Dedifferentiated amniotic fluid mesenchymal stem cell (primary cell): ENCODE measurements around the gene KCNIP4.
A peak's percentile ranks its signal among the peaks of the same experiment; 100 is the strongest.

ENCODE experiments used
- DNase-seq: peaks from one replicate; pipeline ENCODE4 v3.0.0-alpha.2; 2016; ENCODE audit errors: extremely low spot score

Gene KCNIP4

GRCh38 chr4:21577056-21577455, 371.5 kb downstream of the KCNIP4 start:
- no peak for DNase-seq

DNA sequence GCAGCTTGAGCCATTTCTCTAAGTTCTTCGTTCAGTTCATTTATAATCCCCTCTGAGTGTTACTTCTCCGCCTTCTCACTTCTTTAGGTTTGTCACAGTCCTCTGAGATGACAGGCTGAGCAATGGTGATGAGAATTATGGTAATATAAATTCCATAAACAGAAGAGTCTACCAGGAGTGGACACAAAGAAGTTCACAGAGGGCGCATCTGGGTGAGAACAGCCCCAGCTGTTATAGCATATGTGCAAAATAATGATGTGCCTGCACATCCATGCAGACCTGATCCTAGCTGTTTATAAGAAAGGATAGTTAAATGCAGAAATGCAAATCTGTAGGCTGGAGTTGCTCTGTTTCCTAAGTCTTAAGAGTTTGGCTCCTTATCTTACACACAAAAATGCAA, 377.5 kb downstream of the KCNIP4 start:
- no peak for DNase-seq

- DNase-seq: no peak
Observed at GRCh38 chr4:21569638-21570037, 378.9 kb downstream of the KCNIP4 start.

DNA sequence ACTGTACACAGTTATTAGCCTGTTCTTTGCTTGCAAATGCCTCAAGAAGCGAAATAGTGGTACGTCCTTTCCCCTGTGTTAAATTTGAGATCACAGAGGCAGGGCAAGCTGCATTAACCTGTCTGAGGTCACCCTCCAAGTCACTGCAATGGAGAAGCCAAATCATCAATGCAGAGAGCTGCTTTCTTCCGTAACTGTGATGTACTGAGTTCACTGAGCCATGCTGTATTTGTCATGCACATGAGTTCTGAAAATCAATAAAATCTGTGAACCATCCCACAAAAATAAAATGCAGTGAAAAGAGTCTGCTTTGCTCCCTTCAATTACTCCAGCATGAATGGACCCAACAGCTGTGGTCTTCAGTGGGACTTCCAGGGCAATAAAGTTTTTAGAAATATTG, 393.5 kb downstream of the KCNIP4 start:
- DNase-seq: no peak

DNA sequence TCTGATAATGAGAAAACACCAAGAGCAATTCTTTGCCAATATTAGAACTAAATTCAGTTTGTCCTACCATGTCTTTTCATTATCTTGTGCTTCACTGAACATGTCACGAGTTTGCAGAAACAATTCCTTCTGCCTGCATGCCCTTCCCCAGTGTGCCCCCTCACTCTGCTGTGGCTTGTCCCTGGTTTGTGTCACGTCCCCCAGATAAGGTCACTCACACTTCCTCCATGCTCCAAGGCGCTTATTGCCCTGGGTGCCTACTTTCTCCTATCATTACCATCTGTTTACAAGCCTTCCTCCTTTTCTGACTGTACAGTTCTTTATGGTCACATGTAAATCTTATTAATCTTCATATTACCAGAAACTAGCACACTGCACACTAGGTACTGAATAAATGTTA, 394.1 kb downstream of the KCNIP4 start:
- no peak for DNase-seq

- no peak for DNase-seq
Observed at GRCh38 chr4:21554066-21554465, 394.5 kb downstream of the KCNIP4 start.

- no peak for DNase-seq
Observed at GRCh38 chr4:21552455-21552854, 396.1 kb downstream of the KCNIP4 start.

GRCh38 chr4:21544955-21545354, 403.6 kb downstream of the KCNIP4 start:
- no peak for DNase-seq

GRCh38 chr4:21544415-21544814, 404.2 kb downstream of the KCNIP4 start:
- DNase-seq: no peak

- no peak for DNase-seq
Observed at GRCh38 chr4:21543514-21543913, 405.1 kb downstream of the KCNIP4 start.

GRCh38 chr4:21535898-21536297, 412.7 kb downstream of the KCNIP4 start:
- no peak for DNase-seq

DNA sequence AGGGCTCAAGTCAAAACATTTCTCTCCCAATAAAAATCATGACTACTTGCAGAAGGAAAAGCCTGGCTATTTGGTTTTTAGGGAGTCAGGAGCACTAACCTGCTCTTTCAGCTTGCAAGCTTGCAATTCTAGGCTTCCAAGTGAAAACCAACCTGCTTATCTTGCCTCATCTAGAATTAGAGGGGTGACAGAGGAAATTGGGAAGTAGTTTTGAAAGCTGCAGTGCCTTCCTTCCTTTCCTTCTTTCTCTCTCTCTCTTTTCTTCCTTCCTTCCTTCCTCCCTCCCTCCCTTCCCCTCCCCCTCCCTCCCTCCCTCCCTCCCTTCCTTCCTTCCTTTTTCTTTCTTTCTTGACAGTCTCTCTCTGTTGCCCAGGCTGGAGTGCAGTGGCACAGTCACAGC, 417.5 kb downstream of the KCNIP4 start:
- no peak for DNase-seq

- DNase-seq: no peak
Observed at GRCh38 chr4:21529214-21529613, 419.4 kb downstream of the KCNIP4 start.

DNA sequence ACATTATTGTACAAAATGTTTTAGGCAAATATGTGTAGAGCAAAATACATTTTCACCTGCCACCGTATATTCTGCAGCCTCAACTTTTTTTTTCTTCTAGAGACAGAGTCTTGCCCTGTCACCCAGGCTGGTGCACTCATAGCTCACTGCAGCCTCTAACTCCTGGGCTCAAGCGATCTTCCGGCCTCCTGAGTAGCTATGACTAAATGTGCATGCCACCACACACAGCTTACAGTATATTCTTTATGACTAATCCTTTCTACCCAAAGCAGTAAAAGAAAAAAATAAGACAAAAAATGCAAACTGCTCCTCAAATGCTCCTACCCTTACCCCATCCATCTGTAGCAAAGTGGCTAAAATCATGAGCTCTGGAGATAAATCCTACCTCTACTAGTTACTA, 426.3 kb downstream of the KCNIP4 start:
- DNase-seq: no peak

GRCh38 chr4:21517126-21517859, 431.3 kb downstream of the KCNIP4 start:
- no peak for DNase-seq

DNA sequence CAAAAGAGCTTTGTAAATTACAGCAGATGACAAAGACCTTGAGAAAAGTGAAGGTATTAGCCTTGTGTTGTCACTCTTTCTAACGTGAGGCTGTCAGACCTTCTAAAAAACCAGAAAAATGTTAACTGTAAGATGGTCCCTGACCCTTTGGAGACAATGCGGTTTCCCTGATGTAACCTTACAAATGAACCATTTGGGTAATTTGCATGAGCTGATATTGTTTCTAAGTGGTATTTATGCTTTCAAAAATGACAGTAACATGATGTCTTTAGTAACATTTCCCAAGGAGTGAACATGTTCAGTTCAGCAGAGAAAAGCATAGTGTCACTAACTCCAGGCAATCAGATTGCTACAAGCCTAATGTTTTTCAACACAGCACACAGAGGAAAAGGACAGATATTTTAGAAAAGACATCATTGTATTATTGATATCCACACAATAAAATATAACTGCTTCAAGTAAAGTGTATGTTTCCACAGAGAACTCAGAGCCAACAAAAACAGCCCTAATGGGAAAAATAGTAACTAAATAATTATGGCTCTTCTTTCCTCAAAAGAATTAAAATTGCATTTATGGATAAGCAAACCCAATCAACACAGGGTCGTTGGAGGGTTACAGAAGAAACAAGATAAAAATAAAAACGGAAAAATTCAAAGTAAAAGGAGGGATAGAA, 434.4 kb downstream of the KCNIP4 start:
- no peak for DNase-seq

- peak; percentile 69 for DNase-seq
Observed at GRCh38 chr4:21512353-21512752, 436.2 kb downstream of the KCNIP4 start.

GRCh38 chr4:21507439-21507838, 441.1 kb downstream of the KCNIP4 start:
- no peak for DNase-seq

DNA sequence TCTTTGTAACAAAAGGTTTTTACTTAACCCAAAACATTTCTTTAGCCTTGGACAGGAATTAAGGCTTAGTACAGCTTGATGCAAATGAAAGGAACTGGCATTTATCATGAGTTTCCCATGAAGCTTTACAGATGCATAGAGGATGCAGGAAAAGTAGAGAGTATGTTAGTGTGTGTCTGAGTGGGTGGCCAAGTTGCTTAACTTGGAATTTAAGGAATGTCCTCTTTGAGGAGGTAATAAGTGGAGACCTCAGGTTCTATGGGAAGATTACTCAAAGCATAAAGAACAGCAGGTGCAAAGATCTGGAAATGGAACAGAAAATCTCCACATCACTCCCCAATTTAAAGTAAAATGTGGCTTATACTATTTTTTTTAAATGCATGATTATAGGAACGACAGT, 457.9 kb downstream of the KCNIP4 start:
- DNase-seq: no peak

GRCh38 chr4:21476757-21477156, 471.8 kb downstream of the KCNIP4 start:
- no peak for DNase-seq

GRCh38 chr4:21474195-21474594, 474.4 kb downstream of the KCNIP4 start:
- DNase-seq: no peak

DNA sequence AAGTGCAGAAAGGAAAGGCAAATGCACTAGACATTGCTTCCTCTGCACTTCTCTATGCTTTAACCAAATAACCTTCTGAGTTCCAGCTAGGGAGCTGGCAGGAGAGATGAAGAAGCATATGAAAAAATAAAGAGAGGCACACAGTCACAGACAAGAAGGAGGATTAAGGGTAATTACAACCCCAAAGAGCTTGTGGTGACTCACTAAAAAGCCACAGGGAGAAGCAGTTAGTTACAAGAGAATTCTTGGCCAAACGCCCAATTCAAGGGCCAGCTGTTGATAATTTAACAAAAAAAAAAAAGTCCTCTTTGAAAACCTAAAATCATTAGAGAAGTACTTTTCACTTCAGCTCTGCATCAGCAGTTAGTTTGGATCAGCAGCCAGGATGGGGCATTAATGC, 478.0 kb downstream of the KCNIP4 start:
- peak; percentile 20 for DNase-seq

GRCh38 chr4:21469438-21470300, 478.9 kb downstream of the KCNIP4 start:
- DNase-seq: no peak
